ENCODE data around the gene KCNIP2. TPM values are rescaled to one million over a fixed set of nuclear protein-coding genes. Genes with fewer than 3 reads are reported as not detected.

Gene KCNIP2
- total RNA-seq, 1 experiment from 2014 or later: 3.0 TPM

- peak overlapping the region in 1 of 3 experiments; percentile 79; a peak in 3 of 7 replicates for H3K27ac Mint-ChIP-seq
- Histone ChIP-seq H4K91ac (ENCODE audit: insufficient read length, low read depth, low read length) (no peak overlapping the region), H4K8ac (replicated peaks; ENCODE audit: insufficient read length, low read depth, low read length) (no peak overlapping the region), H3K23ac (ENCODE audit: insufficient read length, low read depth, low read length) (no peak overlapping the region), H3K18ac (ENCODE audit: insufficient read length, low read depth, low read length) (no peak overlapping the region), H2BK120ac (ENCODE audit: low read depth, low read length, poor library complexity, severe bottlenecking) (no peak overlapping the region), H3K27me3 (ENCODE audit: insufficient read depth, low read length) (peaks cover 20% of the 10 kb centered on the region; the same call in 1 of the 2 replicates), H2BK15ac (ENCODE audit: low read depth, low read length) (no peak overlapping the region), H3K14ac (ENCODE audit: insufficient read depth, low read length) (no peak overlapping the region), H3K4ac (ENCODE audit: low read depth, low read length) (no peak overlapping the region), H3K9me3 (ENCODE audit: control insufficient read depth, low read depth, low read length) (no peaks in the 10 kb centered on the region), H3K9ac (ENCODE audit: extremely low read depth, insufficient read length, low read length) (no peak overlapping the region), H3K4me2 (ENCODE audit: insufficient read depth, insufficient read length, low read length) (peak overlapping the region; percentile 98), H2BK20ac (ENCODE audit: low read depth, low read length, poor library complexity, severe bottlenecking) (no peak overlapping the region), H2AK5ac (ENCODE audit: insufficient read length, low read length) (no peak overlapping the region), H2AFZ (ENCODE audit: low read length) (no peak overlapping the region), H3K23me2 (ENCODE audit: insufficient read length, low read depth, low read length, poor library complexity, severe bottlenecking) (peaks cover 28% of the 10 kb centered on the region), H3T11ph (ENCODE audit: low read length) (no peak overlapping the region), H3K27ac (ENCODE audit: insufficient read length, low read depth, low read length) (no peak overlapping the region), H4K5ac (ENCODE audit: insufficient read length, low read depth, low read length) (no peak overlapping the region), H3K4me1 (ENCODE audit: insufficient read depth, low read length) (peaks cover 5% of the 10 kb centered on the region; the same call in 1 of the 2 replicates), H3K56ac (ENCODE audit: insufficient read length, low read depth, low read length) (no peak overlapping the region), H3K79me1 (ENCODE audit: insufficient read depth, low read depth, low read length, poor library complexity, severe bottlenecking) (no peaks in the 10 kb centered on the region), H4K20me1 (ENCODE audit: control insufficient read depth, insufficient read depth, insufficient read length) (peaks cover 2% of the 10 kb centered on the region), H3K79me2 (ENCODE audit: insufficient read depth, low read length) (peaks cover 2% of the 10 kb centered on the region; the same call in 1 of the 2 replicates), H2BK5ac (ENCODE audit: insufficient read length, low read length) (no peak overlapping the region), H2BK12ac (ENCODE audit: insufficient read length, low read depth, low read length) (no peak overlapping the region)
- WGBS (ENCODE audit: extremely low coverage, insufficient read length, low lambda C conversion rate): no CpG with 5 or more reads among the region's 7 CpGs
- no peaks in the 10 kb centered on the region; a peak in 1 of 5 replicates for H3K9me3 Mint-ChIP-seq
- H3K36me3 Mint-ChIP-seq (ENCODE audit: insufficient read depth in 1 of 3, low read depth in 3 of 3): peaks cover 8 to 29% (median 16%) of the 10 kb centered on the region in 3 experiments
- no peak for DNase-seq
- H3K27me3 Mint-ChIP-seq (ENCODE audit: low read depth): peaks cover 28% of the 10 kb centered on the region
- no peak for TF ChIP-seq CTCF (conservative IDR thresholded peaks at IDR 0.05)
- peaks cover 41 to 61% of the 10 kb centered on the region in 2 experiments for H3K4me1 Mint-ChIP-seq
- H3K4me3 Mint-ChIP-seq: peak overlapping the region; percentile 100
Measured at GRCh38 chr10:101781655-101781983, 62.0 kb downstream of the KCNIP2 start.

Data from H9 (cell line).